NCI-H2171 treated with DMSO at 0.1 percent for 48 hours (cell line): Measurements from ENCODE around the gene GADD45GIP1.
"Not testable (repeated sequence)": the region's sequence is repeated elsewhere in the genome, so short reads cannot be mapped to it uniquely, and the experiment has no call there.

Experiments
- DNase-seq: peaks from one replicate; lab custom pipeline; 2025; lab: John Stamatoyannopoulos, UW

GADD45GIP1 gene

DNA sequence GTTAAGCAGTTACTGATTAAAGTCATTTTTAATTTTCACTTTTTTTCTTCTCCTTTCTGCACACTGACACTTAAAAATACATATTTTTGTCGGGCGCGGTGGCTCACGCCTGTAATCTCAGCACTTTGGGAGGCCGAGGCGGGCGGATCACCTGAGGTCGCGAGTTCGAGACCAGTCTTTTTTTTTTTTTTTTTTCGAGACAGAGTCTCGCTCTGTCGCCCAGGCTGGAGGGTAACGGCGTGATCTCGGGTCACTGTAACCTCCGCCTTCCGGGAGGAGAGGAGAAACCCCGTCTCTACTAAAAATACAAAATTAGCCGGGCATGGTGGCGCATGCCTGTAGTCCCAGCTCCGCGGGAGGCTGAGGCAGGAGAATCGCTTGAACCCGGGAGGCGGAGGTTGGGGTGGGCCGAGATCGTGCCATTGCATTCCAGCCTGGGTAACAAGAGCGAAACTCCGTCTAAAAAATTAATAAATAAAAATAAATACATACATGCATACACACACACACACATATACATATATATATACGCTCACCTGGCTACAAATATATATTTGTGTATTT is 448 bp upstream of the GADD45GIP1 start:
- DNase-seq = not testable (repeated sequence)

DNA sequence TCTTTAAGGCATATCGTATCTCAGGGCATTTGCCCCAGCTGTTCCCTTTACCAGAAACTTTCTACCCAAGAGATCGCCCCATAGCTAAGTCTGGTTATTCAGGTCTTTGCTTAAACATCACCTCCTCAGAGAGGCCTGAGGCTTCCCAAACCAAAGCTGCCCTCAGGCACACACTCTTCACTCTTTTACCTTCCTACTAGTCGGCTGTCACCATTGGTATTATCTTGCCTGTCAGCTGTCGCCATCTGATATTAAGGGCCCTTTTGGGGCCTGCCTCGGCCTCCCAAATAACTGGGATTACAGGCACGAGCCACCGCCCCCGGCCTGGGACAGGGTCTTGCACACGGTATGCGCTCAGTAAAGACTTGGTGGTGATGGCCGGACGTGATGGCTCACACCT is 1.0 kb downstream of the GADD45GIP1 start:
- DNase-seq = no peak

DNA sequence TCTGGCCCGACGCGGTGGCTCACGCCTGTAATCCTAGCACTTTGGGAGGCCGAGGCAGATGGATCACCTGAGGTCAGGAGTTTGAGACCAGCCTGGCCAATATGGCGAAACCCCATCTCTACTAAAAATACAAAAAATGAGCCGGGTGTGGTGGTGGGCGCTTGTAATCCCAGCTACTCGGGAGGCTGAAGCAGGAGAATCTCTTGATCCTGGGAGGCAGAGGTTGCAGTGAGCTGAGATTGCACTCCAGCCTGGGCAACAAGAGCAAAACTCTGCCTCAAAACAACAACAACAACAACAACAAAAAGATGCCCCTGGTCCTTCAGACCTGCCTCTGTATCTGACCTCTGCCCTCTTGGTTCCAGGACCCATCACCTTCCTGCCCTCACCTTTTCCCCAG is 1.4 kb downstream of the GADD45GIP1 start:
- DNase-seq = not testable (repeated sequence)

DNA sequence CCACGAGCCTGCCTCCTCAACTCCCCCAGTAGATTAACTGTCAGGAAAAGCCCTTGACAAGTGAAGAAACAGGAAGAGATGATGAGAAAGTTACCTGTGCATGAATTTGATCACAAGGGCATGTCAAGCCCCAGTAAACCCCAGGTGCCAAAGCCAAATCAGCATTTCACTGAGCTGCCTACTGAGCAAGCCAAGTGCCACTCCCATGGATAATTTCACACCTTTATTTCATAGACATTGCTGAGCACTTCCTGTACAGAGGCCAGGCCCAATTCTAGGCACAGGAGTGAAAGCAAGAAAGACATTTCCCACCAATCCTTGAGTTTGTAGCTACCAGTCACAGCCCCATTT is 2.4 kb downstream of the GADD45GIP1 start:
- DNase-seq = no peak

DNA sequence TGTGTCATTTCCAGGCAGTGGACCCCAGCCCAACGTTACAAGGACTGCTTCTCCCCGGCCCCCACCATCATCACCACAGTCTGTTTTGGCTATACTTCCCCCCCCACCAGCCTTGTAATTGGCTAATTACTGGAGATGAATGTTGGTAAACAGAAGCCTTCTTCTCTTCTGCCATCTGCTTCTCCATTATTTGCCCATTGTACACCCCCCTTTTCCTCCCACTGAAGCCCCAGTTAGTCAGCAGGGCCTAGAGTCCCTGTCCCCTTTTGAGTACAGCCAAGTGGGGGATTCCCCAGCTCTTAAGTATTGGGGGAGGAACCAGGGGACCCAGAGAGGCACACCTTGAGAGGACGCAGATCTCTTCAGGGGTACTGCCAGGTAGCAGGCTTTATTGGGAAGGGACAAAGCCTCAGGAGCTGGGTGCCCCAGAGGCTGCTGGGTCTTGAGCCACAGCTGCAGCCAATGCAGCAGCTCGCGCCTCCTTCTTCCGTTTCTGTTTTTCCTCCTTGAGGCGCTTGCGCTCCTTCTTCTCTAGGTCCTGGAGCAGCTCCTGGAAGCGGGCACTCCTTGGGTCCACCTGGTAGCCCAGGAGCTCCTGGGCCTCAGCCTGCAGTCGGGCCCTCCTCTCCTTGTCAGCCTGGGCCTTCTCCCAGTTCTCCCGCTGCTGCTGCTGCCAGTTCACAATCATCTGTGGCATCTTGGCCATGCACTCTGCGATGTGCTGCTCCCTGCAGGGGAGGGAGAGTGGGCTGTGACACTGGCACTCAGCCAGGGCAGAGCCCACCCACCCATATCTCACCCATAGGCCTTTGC is 3.0 kb downstream of the GADD45GIP1 start:
- DNase-seq = peak; percentile 83

DNA sequence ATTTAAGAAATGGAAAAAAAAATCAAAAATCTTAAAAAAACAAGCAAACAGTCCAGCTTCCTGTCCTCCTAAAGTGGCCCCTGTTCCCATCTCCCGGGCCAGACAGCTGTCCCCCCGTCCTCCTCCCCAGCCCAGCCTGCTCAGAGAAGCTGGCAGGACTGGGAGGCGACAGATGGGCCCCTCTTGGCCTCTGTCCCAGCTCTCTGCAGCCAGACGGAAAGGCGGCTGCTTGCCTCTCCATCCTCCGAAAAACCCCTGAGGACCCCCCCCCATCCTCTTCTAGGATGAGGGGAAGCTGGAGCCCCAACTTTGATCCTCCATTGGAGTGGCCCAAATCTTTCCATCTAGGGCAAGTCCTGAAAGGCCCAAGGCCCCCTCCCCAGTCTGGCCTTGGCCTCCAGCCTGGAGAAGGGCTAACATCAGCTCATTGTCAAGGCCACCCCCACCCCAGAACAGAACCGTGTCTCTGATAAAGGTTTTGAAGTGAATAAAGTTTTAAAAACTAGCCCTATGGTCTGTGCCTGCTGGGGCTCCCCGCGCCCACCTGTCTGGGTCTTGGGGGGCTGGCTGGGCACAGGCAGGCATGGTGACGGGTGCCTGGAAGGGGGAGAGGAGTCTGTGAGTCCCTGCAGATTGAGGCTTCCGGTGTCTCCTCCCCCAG is 3.8 kb downstream of the GADD45GIP1 start:
- DNase-seq = peak; percentile 88

DNA sequence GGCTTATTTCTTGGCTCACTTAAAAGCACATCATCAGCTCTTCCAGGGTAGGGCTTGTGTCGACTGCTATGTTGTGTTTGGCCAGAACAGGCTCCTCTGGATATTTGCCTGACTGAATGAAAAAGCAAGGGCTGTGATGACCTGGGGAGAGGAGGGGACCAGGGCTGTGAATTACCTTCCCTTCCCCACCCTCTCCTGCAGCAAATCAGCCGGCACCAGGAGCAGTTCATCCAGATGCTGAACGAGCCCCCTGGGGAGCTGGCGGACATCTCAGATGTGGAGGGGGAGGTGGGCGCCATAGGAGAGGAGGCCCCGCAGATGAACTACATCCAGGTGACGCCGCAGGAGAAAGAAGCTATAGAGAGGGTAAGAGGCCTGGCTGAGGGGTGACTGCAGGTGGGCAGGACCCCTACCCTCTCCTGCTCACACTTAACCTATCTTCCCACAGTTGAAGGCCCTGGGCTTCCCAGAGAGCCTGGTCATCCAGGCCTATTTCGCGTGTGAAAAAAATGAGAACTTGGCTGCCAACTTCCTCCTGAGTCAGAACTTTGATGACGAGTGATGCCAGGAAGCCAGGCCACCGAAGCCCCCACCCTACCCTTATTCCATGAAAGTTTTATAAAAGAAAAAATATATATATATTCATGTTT is 4.4 kb downstream of the GADD45GIP1 start:
- peak; percentile 85 for DNase-seq

DNA sequence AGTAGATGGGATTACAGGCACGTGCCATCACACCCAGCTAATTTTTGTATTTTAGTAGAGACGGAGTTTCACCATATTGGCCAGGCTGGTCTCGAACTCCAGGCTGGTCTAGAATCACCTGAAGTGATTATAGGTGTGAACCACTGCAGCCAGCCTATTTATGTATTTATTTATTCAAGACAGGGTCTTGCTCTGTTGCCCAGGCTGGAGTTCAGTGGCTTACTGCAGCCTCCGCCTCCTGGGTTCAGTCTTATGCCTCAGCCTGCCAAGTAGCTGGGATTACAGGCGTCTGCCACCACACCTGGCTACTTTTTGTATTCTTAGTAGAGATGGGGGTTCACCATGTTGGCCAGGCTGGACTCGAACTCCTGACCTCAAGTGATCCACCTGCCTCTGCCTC is 5.0 kb downstream of the GADD45GIP1 start:
- DNase-seq = not testable (repeated sequence)

DNA sequence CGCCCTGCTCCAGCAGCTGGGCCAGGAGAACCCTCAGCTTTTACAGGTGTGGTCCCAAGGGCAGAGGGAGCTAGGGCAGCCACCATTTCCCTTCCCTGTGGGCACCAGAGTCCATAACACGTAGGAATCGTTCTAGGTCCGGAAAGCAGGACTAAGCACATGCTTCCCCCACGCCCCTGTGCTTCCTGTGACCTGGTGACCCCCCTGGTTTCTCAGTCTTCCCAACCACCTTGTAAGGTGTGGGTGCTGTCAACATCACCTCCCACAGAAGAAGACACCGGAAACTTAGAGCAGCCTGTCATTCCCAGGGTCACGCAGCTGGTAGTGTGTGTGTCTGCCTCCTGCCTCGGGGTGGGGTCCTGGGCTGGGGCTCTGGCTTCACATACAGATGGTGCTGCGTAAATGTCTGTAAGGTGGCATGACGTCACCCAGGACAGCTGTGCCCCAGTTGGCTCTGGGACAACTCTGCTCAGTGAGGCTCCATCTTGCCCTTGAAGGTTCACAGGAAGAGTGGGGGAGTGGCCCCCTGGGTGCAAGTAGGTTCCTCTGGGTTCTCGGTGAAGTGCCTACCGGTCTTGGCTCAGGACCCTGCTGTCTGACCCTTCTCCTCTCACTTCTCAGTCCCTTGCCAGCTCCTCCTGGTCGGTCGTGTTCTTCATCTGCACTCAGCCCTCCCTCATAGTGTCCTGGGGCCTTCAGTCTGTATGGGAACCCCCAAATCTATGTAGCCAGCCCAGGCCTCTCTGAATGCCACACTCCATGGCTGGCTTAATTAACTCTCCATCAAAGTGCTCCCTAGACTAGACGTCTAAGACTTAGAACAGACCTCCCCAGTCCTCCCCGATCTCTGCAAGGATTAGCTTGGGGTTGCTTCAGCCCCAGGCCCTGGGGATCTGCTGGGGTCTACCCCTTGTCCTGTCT is 7.4 kb downstream of the GADD45GIP1 start:
- DNase-seq = no peak

DNA sequence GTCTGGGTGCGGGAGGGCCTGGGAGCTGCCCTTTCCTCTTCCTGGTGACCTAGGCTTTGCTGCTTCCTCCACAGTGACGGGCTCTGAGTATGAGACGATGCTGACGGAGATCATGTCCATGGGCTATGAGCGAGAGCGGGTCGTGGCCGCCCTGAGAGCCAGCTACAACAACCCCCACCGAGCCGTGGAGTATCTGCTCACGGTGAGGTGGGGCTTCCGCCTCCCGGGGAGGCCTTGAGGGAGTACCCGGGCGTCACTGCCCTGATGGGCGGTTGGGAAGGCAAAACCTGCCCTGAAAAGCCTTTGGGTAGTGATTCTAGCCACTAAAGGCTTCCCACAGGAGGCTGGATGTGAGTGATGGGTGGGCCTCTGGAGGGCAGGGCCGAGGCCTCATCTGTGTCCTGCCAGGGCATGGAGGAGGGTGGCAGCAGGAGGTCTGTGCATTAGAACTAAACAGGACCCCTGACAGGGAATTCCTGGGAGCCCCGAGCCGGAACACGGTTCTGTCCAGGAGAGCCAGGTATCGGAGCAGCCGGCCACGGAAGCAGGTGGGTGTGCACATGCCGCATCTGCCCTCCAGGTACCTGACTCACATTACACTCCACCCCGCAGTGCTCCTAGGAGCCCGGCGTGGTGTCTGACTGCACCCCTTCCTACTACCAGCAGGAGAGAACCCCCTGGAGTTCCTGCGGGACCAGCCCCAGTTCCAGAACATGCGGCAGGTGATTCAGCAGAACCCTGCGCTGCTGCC is 8.2 kb downstream of the GADD45GIP1 start:
- DNase-seq = no peak

DNA sequence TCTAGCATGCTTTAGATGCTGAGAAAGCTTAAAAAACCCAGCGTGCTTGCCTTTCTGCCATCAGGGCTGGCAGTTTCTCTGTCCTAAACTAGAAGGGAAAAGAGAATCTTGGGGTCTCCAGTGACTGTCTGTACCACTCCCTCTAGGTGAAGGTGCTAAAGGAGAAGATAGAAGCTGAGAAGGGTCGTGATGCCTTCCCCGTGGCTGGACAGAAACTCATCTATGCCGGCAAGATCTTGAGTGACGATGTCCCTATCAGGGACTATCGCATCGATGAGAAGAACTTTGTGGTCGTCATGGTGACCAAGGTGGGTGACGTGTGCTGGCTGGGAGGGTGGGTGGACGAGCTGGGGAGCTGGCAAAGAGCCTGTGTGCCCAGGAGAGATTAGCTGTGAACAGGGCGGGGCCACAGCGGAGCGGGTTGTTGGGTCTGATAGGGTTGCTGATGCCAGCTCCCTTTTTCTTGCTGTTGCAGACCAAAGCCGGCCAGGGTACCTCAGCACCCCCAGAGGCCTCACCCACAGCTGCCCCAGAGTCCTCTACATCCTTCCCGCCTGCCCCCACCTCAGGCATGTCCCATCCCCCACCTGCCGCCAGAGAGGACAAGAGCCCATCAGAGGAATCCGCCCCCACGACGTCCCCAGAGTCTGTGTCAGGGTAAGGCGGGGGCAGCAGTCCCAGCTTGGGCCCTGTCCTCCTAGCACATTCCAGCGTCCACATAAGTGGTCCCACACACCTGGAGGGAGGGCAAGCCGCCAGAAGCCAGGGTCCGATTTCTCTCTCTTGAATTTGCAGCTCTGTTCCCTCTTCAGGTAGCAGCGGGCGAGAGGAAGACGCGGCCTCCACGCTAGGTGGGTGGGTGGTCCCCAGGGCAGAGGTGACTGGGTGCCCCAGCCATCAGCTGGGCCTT is 9.1 kb downstream of the GADD45GIP1 start:
- no peak for DNase-seq

DNA sequence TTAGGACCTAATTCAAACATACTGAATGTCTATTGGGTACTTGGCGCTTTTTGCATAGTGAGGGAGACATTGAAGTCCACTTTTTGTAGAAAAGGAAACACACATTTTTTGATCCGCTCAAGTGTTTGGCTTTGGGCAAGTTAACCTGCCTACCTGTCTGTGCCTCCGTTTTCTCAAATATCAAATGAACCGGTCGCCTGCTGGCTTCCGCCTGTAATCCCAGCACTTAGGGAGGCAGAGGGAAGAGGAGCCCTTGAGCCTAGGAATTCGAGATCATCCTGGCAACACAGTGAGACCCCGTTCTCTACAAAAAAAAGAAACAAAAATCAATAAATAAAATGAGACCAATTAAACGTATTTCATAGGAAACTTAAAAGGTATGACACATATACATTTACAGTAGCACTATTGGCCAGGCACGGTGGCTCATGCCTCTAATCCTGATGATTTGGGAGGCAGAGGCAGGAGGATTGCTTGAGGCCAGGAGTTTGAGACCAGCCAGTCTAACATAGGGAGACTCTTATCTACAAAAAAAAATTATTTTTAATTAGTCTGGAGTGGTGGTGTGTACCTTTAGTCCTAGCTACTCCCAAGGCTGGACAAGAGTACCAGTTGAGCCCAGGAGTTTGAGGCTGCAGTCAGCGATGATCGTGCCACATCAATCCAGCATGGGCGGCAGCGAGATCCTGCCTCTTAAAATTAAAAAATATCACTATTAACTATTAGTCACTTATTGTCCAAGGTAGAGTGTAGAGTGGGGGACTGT is 10.1 kb downstream of the GADD45GIP1 start:
- peak; percentile 30 for DNase-seq

DNA sequence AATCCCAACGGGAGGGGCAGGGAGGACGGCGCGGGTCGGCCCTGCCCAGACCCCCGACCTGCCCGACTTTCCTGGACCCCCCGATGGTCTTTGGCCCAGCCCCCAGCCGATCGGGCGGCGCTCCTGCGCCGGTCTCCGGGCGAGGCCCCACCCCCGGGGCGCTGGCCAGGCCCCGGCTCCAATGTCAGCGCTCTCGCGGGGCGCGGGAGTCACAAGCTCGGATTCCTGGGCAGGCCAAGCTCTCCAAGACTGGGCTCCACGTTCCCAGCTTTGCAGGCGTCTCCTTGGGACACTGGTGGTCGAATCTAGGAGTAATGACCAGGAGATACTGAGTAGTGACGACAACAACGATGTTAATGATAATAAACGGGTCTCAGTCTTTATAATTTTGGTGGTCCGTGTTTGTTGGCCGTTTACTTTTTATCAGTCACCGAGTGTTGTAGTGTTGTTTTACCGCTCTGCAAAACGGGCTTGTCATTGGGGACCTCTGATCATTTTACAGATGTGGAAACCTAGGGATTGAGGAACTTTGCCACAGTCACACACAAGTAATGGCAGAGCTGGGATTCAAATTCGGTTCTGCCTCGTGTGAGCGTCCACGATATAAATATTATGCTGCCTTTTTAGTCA is 10.8 kb downstream of the GADD45GIP1 start:
- DNase-seq = peak; percentile 54

DNA sequence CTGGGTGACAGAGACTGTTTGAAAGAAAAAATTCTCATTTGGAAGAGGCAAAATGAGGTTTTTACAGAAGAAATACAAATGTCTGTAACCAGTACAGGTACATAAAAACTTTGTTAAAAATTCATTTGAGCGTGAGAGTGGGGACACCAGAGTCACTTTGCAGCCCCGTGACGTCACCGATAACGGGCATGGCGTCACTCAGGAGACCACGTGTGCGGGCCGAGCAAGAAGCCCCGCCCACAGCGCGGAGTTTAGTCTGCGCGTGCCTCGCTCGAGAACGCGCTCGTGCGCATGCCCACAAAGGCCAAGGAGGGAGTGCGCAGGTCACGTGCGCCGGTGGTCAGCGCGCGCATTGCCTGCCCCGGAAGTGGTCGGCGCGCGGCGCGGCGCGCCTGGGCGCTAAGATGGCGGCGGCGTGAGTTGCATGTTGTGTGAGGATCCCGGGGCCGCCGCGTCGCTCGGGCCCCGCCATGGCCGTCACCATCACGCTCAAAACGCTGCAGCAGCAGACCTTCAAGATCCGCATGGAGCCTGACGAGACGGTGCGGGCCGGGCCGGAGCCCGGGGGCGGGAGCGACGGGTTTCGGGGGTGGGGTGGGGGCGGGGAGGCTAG is 11.4 kb downstream of the GADD45GIP1 start, which contains the start of gene RAD23A:
Gene RAD23A, plus strand, starts transcription at position 384 of the 613 bp plus-strand sequence. Its CDS starts 87 bp downstream, at position 471.
- peak; percentile 94 for DNase-seq

DNA sequence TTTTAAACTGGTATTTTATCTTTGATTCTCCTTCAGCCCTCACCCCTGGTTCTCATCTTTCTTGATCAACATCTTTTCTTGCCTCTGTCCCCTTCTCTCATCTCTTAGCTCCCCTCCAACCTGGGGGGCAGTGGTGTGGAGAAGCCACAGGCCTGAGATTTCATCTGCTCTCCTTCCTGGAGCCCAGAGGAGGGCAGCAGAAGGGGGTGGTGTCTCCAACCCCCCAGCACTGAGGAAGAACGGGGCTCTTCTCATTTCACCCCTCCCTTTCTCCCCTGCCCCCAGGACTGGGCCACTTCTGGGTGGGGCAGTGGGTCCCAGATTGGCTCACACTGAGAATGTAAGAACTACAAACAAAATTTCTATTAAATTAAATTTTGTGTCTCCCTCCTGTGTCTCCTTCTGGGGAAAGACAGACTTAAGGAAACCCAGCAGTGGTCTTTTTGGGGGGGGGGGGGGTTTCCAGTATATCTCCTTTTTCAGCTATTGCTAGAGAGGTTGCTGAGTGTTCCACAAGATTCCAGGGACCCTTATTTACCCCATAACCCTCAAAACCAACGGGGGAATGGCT is 12.8 kb downstream of the GADD45GIP1 start:
- no peak for DNase-seq

DNA sequence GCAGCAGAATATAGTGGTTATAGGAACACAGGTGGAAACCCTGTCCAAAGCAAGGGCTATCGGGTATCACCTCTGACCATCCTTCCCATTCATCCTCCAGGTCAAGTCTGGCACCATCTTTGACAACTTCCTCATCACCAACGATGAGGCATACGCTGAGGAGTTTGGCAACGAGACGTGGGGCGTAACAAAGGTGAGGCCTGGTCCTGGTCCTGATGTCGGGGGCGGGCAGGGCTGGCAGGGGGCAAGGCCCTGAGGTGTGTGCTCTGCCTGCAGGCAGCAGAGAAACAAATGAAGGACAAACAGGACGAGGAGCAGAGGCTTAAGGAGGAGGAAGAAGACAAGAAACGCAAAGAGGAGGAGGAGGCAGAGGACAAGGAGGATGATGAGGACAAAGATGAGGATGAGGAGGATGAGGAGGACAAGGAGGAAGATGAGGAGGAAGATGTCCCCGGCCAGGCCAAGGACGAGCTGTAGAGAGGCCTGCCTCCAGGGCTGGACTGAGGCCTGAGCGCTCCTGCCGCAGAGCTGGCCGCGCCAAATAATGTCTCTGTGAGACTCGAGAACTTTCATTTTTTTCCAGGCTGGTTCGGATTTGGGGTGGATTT is 13.5 kb downstream of the GADD45GIP1 start:
- no peak for DNase-seq

DNA sequence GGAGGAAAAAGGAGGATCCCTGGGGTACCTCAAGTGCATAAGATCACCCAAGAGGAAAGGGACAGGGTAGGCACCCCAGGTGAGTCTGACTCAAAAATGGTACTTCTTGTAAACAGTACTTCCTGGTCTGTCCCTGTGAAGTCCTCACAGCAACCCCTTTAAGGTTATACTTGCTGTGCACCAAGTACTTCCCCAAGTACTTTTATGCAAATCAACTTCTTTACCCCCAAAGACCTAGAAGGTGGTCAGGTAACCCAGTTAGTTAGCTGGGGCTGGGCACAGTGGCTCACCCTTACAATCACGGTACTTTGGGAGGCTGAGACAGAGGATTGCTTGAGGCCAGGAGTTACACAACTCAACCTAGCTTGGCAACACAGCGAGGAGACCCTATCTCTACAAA is 16.1 kb downstream of the GADD45GIP1 start:
- DNase-seq = no peak
